Measurements from ENCODE around the gene TPRKB. TPM values are rescaled to one million over a fixed set of nuclear protein-coding genes. Genes with fewer than 3 reads are reported as not detected.

TPRKB gene
- total and polyA plus RNA-seq, 9 of the 15 experiments (the other 6 are each of a cell fraction or from before 2014, with no cell fraction given) = 55.6 to 250 (median 112) TPM

DNA sequence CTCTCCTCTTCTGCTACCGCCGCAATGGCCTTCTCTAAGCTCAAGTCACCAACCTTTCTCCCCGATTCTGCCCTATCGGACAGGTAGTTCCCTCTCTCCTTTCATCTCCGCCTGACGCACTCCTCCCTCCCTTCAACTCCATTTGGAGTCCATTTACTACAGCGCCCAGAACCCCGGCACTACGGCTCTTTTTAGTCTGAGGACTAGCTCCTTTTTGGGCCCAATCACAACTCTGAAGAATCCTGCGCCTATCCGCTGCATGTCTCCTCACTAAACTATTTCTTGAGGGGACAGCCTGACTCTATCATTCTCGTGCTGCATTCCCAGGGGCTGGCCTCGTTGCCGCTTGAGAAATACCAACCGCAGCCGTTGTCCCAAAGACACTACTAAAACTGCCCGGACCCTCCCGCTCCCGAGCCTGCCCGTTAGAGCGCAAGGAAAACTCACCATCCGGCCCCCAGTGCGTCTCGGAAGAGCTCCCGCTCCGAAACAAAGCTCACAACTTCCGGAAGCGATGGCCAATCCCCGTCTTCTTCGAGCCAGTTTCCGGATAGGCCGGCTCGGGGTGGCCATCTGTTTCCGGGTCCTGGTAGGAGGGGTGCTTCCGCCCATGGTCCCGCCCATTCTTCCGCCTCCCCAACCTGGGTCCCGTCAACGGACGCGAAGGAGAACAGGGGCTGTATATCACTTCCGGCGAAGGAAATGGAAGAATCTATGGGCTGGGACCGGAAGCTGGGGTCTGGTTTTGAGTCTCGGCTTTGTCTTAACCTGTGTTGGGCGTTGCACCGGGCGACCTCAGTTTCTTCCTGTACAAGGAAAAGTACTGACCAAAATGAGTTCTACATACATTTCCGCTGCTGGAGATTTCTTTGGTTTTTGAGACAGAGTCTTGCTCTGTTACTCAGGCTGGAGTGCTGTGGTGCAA is at the start of gene TPRKB (continued):
- TF ChIP-seq, protein P1, sequence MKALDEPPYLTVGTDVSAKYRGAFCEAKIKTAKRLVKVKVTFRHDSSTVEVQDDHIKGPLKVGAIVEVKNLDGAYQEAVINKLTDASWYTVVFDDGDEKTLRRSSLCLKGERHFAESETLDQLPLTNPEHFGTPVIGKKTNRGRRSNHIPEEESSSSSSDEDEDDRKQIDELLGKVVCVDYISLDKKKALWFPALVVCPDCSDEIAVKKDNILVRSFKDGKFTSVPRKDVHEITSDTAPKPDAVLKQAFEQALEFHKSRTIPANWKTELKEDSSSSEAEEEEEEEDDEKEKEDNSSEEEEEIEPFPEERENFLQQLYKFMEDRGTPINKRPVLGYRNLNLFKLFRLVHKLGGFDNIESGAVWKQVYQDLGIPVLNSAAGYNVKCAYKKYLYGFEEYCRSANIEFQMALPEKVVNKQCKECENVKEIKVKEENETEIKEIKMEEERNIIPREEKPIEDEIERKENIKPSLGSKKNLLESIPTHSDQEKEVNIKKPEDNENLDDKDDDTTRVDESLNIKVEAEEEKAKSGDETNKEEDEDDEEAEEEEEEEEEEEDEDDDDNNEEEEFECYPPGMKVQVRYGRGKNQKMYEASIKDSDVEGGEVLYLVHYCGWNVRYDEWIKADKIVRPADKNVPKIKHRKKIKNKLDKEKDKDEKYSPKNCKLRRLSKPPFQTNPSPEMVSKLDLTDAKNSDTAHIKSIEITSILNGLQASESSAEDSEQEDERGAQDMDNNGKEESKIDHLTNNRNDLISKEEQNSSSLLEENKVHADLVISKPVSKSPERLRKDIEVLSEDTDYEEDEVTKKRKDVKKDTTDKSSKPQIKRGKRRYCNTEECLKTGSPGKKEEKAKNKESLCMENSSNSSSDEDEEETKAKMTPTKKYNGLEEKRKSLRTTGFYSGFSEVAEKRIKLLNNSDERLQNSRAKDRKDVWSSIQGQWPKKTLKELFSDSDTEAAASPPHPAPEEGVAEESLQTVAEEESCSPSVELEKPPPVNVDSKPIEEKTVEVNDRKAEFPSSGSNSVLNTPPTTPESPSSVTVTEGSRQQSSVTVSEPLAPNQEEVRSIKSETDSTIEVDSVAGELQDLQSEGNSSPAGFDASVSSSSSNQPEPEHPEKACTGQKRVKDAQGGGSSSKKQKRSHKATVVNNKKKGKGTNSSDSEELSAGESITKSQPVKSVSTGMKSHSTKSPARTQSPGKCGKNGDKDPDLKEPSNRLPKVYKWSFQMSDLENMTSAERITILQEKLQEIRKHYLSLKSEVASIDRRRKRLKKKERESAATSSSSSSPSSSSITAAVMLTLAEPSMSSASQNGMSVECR (CRISPR knock-in tag; IDR thresholded peaks at IDR 0.05) = peak; percentile 71
- TF ChIP-seq, protein P2, sequence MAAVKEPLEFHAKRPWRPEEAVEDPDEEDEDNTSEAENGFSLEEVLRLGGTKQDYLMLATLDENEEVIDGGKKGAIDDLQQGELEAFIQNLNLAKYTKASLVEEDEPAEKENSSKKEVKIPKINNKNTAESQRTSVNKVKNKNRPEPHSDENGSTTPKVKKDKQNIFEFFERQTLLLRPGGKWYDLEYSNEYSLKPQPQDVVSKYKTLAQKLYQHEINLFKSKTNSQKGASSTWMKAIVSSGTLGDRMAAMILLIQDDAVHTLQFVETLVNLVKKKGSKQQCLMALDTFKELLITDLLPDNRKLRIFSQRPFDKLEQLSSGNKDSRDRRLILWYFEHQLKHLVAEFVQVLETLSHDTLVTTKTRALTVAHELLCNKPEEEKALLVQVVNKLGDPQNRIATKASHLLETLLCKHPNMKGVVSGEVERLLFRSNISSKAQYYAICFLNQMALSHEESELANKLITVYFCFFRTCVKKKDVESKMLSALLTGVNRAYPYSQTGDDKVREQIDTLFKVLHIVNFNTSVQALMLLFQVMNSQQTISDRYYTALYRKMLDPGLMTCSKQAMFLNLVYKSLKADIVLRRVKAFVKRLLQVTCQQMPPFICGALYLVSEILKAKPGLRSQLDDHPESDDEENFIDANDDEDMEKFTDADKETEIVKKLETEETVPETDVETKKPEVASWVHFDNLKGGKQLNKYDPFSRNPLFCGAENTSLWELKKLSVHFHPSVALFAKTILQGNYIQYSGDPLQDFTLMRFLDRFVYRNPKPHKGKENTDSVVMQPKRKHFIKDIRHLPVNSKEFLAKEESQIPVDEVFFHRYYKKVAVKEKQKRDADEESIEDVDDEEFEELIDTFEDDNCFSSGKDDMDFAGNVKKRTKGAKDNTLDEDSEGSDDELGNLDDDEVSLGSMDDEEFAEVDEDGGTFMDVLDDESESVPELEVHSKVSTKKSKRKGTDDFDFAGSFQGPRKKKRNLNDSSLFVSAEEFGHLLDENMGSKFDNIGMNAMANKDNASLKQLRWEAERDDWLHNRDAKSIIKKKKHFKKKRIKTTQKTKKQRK (IDR thresholded peaks at IDR 0.05; ENCODE audit: borderline replicate concordance, low read depth, low read length) = no peak
- TF ChIP-seq OTX1 (CRISPR knock-in tag; IDR thresholded peaks at IDR 0.05) (no peak), ZNF146 (CRISPR knock-in tag; IDR thresholded peaks at IDR 0.05; ENCODE audit: unreplicated experiment) (no peak), ZNF184 (CRISPR knock-in tag; IDR thresholded peaks at IDR 0.05) (no peak), PURB (CRISPR knock-in tag; IDR thresholded peaks at IDR 0.05; ENCODE audit: low read depth) (no peak), ZNF445 (CRISPR knock-in tag; IDR thresholded peaks at IDR 0.05; ENCODE audit: low read depth) (no peak), BRD4 (IDR thresholded peaks at IDR 0.05) (peak; percentile 25; the same call in 1 of the 2 replicates), ZNF121 (CRISPR knock-in tag; conservative IDR thresholded peaks at IDR 0.05) (no peak), CAMTA2 (CRISPR knock-in tag; conservative IDR thresholded peaks at IDR 0.05) (no peak), HIVEP1 (CRISPR knock-in tag; IDR thresholded peaks at IDR 0.05) (no peak), NFIC (IDR thresholded peaks at IDR 0.05) (no peak; the same call in 1 of the 2 replicates), ZNF561 (CRISPR knock-in tag; conservative IDR thresholded peaks at IDR 0.05) (no peak)
- TF ChIP-seq, protein P3, sequence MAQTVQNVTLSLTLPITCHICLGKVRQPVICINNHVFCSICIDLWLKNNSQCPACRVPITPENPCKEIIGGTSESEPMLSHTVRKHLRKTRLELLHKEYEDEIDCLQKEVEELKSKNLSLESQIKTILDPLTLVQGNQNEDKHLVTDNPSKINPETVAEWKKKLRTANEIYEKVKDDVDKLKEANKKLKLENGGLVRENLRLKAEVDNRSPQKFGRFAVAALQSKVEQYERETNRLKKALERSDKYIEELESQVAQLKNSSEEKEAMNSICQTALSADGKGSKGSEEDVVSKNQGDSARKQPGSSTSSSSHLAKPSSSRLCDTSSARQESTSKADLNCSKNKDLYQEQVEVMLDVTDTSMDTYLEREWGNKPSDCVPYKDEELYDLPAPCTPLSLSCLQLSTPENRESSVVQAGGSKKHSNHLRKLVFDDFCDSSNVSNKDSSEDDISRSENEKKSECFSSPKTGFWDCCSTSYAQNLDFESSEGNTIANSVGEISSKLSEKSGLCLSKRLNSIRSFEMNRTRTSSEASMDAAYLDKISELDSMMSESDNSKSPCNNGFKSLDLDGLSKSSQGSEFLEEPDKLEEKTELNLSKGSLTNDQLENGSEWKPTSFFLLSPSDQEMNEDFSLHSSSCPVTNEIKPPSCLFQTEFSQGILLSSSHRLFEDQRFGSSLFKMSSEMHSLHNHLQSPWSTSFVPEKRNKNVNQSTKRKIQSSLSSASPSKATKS (CRISPR knock-in tag; IDR thresholded peaks at IDR 0.05) = no peak

All from K562 (cell line).